ENCODE measurements around the gene DES. TPM values are rescaled to one million over a fixed set of nuclear protein-coding genes. Genes with fewer than 3 reads are reported as not detected.

The DES gene
- total and polyA plus RNA-seq, 2 donors from 2014 or later, result 30.0 to 74.2 TPM

DNA sequence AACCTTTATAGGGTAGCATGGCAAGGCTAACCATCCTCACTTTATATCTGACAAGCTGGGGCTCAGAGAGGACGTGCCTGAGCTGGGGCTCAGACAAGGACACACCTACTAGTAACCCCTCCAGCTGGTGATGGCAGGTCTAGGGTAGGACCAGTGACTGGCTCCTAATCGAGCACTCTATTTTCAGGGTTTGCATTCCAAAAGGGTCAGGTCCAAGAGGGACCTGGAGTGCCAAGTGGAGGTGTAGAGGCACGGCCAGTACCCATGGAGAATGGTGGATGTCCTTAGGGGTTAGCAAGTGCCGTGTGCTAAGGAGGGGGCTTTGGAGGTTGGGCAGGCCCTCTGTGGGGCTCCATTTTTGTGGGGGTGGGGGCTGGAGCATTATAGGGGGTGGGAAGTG is 1.2 kb upstream of the DES start:
- Histone ChIP-seq H3K4me1 (ENCODE audit: control insufficient read depth in 2 of 3, insufficient read depth in 2 of 3, low read depth in 1 of 3, low read length in 3 of 3) (no peaks in the 10 kb centered on the region), H3K9me3 (ENCODE audit: control insufficient read depth in 2 of 3, insufficient read depth in 1 of 3, low read length in 3 of 3) (peaks cover 0 to 2% (median 0%) of the 10 kb centered on the region in 3 donors), H3K27ac (ENCODE audit: low read depth in 2 of 2, low read length in 2 of 2) (no peak overlapping the region), H3K9ac (ENCODE audit: low read length in 3 of 3) (no peak overlapping the region), H3K4me3 (ENCODE audit: low read length in 3 of 3) (no peak overlapping the region), H3K36me3 (ENCODE audit: control insufficient read depth in 2 of 3, insufficient read depth in 3 of 3, low read length in 3 of 3) (no peaks in the 10 kb centered on the region), H3K27me3 (ENCODE audit: control insufficient read depth, insufficient read depth, low read length) (no peaks in the 10 kb centered on the region)
- TF ChIP-seq, protein P1, sequence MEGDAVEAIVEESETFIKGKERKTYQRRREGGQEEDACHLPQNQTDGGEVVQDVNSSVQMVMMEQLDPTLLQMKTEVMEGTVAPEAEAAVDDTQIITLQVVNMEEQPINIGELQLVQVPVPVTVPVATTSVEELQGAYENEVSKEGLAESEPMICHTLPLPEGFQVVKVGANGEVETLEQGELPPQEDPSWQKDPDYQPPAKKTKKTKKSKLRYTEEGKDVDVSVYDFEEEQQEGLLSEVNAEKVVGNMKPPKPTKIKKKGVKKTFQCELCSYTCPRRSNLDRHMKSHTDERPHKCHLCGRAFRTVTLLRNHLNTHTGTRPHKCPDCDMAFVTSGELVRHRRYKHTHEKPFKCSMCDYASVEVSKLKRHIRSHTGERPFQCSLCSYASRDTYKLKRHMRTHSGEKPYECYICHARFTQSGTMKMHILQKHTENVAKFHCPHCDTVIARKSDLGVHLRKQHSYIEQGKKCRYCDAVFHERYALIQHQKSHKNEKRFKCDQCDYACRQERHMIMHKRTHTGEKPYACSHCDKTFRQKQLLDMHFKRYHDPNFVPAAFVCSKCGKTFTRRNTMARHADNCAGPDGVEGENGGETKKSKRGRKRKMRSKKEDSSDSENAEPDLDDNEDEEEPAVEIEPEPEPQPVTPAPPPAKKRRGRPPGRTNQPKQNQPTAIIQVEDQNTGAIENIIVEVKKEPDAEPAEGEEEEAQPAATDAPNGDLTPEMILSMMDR (IDR thresholded peaks at IDR 0.05; ENCODE audit: borderline replicate concordance, extremely low read depth, insufficient read depth), result no peak
- intact Hi-C loops (cut with DNase I), result no loop called here
- FAIRE-seq (no peak), DNase-seq (no peak)

DNA sequence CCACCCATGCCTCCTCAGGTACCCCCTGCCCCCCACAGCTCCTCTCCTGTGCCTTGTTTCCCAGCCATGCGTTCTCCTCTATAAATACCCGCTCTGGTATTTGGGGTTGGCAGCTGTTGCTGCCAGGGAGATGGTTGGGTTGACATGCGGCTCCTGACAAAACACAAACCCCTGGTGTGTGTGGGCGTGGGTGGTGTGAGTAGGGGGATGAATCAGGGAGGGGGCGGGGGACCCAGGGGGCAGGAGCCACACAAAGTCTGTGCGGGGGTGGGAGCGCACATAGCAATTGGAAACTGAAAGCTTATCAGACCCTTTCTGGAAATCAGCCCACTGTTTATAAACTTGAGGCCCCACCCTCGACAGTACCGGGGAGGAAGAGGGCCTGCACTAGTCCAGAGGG is 803 bp upstream of the DES start:
- Histone ChIP-seq H3K9me3 (ENCODE audit: control insufficient read depth in 2 of 3, insufficient read depth in 1 of 3, low read length in 3 of 3) (peaks cover 0 to 2% (median 0%) of the 10 kb centered on the region in 3 donors), H3K36me3 (ENCODE audit: control insufficient read depth in 2 of 3, insufficient read depth in 3 of 3, low read length in 3 of 3) (no peaks in the 10 kb centered on the region), H3K9ac (ENCODE audit: low read length in 3 of 3) (no peak overlapping the region), H3K4me3 (ENCODE audit: low read length in 3 of 3) (no peak overlapping the region), H3K27me3 (ENCODE audit: control insufficient read depth, insufficient read depth, low read length) (no peaks in the 10 kb centered on the region), H3K4me1 (ENCODE audit: control insufficient read depth in 2 of 3, insufficient read depth in 2 of 3, low read depth in 1 of 3, low read length in 3 of 3) (no peaks in the 10 kb centered on the region), H3K27ac (ENCODE audit: low read depth in 2 of 2, low read length in 2 of 2) (no peak overlapping the region)
- no peak for FAIRE-seq
- intact Hi-C loops (cut with DNase I), result no loop called here
- peak in 1 of 5 donors; percentile 57 for DNase-seq
- TF ChIP-seq, protein P1 (IDR thresholded peaks at IDR 0.05; ENCODE audit: borderline replicate concordance, extremely low read depth, insufficient read depth), result no peak

DNA sequence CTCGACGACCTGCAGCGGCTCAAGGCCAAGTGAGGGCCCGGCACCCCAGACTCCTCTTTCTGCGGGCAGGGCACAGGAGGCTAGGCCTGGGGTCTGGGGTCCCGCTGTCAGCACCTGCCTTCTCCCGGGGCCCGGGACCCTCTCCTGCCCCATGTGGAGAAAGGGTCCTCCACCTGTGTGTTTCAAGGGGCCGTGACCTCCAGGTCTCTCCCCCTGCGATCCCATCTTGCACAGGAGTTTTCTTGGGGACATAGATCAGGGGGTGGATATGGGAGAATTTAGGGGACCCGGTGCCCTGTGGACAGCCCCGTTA is 791 bp downstream of the DES start:
- Histone ChIP-seq H3K9me3 (ENCODE audit: control insufficient read depth in 2 of 3, insufficient read depth in 1 of 3, low read length in 3 of 3) (no peaks in the 10 kb centered on the region), H3K4me3 (ENCODE audit: low read length in 3 of 3) (no peak overlapping the region), H3K9ac (ENCODE audit: low read length in 3 of 3) (no peak overlapping the region), H3K4me1 (ENCODE audit: control insufficient read depth in 2 of 3, insufficient read depth in 2 of 3, low read depth in 1 of 3, low read length in 3 of 3) (no peaks in the 10 kb centered on the region), H3K27ac (ENCODE audit: low read depth in 2 of 2, low read length in 2 of 2) (no peak overlapping the region), H3K36me3 (ENCODE audit: control insufficient read depth in 2 of 3, insufficient read depth in 3 of 3, low read length in 3 of 3) (no peaks in the 10 kb centered on the region), H3K27me3 (ENCODE audit: control insufficient read depth, insufficient read depth, low read length) (no peaks in the 10 kb centered on the region)
- DNase-seq (no peak), FAIRE-seq (no peak)
- TF ChIP-seq, protein P1 (IDR thresholded peaks at IDR 0.05; ENCODE audit: borderline replicate concordance, extremely low read depth, insufficient read depth), result no peak
- intact Hi-C loops (cut with DNase I), result no loop called here

Measured in kidney (tissue), 14 donors.